Measurements from ENCODE around the gene TBC1D22B. TPM values are rescaled to one million over a fixed set of nuclear protein-coding genes. Genes with fewer than 3 reads are reported as not detected.
A peak's percentile ranks its signal among the peaks of the same experiment; 100 is the strongest.

TBC1D22B gene
- polyA plus RNA-seq, 3 donors, result 3.9 to 5.0 (median 4.9) TPM

GRCh38 chr6:37331047-37331446 is 73.5 kb downstream of the TBC1D22B start:
- 95% methylated on average over 8 of the region's 13 CpGs for WGBS (ENCODE audit: insufficient coverage)
- no peaks in the 10 kb centered on the region for H3K4me1 Mint-ChIP-seq
- intact Hi-C loops (cut with micrococcal nuclease), result no loop called here

GRCh38 chr6:37332894-37333293 is 75.3 kb downstream of the TBC1D22B start:
- no peak for DNase-seq
- no peak for TF ChIP-seq CTCF (IDR thresholded peaks at IDR 0.05)
- peaks cover 16 to 41% of the 10 kb centered on the region in 2 donors for H3K36me3 ChIP-seq (replicated peaks in 1 of 2; ENCODE audit: control insufficient read depth in 1 of 2, insufficient read depth in 2 of 2, low read length in 2 of 2)
- H3K9me3 ChIP-seq (replicated peaks in 1 of 2; ENCODE audit: control insufficient read depth in 1 of 2, insufficient read depth in 1 of 2, low read length in 2 of 2), result no peaks in the 10 kb centered on the region
- no peaks in the 10 kb centered on the region for H3K4me1 ChIP-seq (ENCODE audit: control insufficient read depth in 1 of 2, insufficient read depth in 2 of 2, low read length in 2 of 2)
- no peaks in the 10 kb centered on the region for H4K20me1 ChIP-seq (ENCODE audit: insufficient read depth, low read length)
- peaks cover 0 to 2% (median 0%) of the 10 kb centered on the region in 7 donors for H3K9me3 Mint-ChIP-seq
- H3K27ac ChIP-seq (ENCODE audit: low read depth in 1 of 2, low read length in 2 of 2), result no peak overlapping the region
- no CpG with 5 or more reads among the region's 1 CpG for WGBS (ENCODE audit: insufficient coverage)
- H3K27me3 ChIP-seq (ENCODE audit: control insufficient read depth in 2 of 2, insufficient read depth in 2 of 2, low read length in 2 of 2), result no peaks in the 10 kb centered on the region
- no peaks in the 10 kb centered on the region for H3K79me2 ChIP-seq (ENCODE audit: insufficient read depth, low read length)
- H3K9ac ChIP-seq (ENCODE audit: insufficient read depth, low read length, poor library complexity, severe bottlenecking), result no peak overlapping the region
- H3K36me3 Mint-ChIP-seq, result peaks cover 31 to 43% of the 10 kb centered on the region in 2 donors
- intact Hi-C loops (cut with micrococcal nuclease), result no loop called here
- no peak overlapping the region for H2AFZ ChIP-seq (ENCODE audit: insufficient read depth, low read depth, low read length, poor library complexity, severe bottlenecking)
- H3K27ac Mint-ChIP-seq, result peak overlapping the region in 1 of 7 donors; percentile 65
- H3K4me3 ChIP-seq (replicated peaks in 1 of 3; ENCODE audit: low read depth in 2 of 3, low read length in 3 of 3), result no peak overlapping the region
- no peaks in the 10 kb centered on the region for H3K27me3 Mint-ChIP-seq (ENCODE audit: low read depth in 3 of 3)
- H3K4me1 Mint-ChIP-seq, result no peaks in the 10 kb centered on the region
- no peak overlapping the region for H3K4me3 Mint-ChIP-seq
- H3K4me2 ChIP-seq (replicated peaks; ENCODE audit: extremely low read depth, low read length, poor library complexity, severe bottlenecking), result no peak overlapping the region

More at GRCh38 chr6:37331047-37331446, 73.5 kb downstream of the TBC1D22B start:
- Histone ChIP-seq H2AFZ (ENCODE audit: insufficient read depth, low read depth, low read length, poor library complexity, severe bottlenecking) (no peak overlapping the region), H3K4me1 (ENCODE audit: control insufficient read depth in 1 of 2, insufficient read depth in 2 of 2, low read length in 2 of 2) (no peaks in the 10 kb centered on the region), H3K27me3 (ENCODE audit: control insufficient read depth in 2 of 2, insufficient read depth in 2 of 2, low read length in 2 of 2) (no peaks in the 10 kb centered on the region), H3K27ac (ENCODE audit: low read depth in 1 of 2, low read length in 2 of 2) (no peak overlapping the region), H3K4me2 (replicated peaks; ENCODE audit: extremely low read depth, low read length, poor library complexity, severe bottlenecking) (no peak overlapping the region), H4K20me1 (ENCODE audit: insufficient read depth, low read length) (no peaks in the 10 kb centered on the region), H3K36me3 (replicated peaks in 1 of 2; ENCODE audit: control insufficient read depth in 1 of 2, insufficient read depth in 2 of 2, low read length in 2 of 2) (peaks cover 16 to 41% of the 10 kb centered on the region in 2 donors), H3K9ac (ENCODE audit: insufficient read depth, low read length, poor library complexity, severe bottlenecking) (no peak overlapping the region), H3K79me2 (ENCODE audit: insufficient read depth, low read length) (no peaks in the 10 kb centered on the region), H3K9me3 (replicated peaks in 1 of 2; ENCODE audit: control insufficient read depth in 1 of 2, insufficient read depth in 1 of 2, low read length in 2 of 2) (no peaks in the 10 kb centered on the region), H3K4me3 (replicated peaks in 1 of 3; ENCODE audit: low read depth in 2 of 3, low read length in 3 of 3) (no peak overlapping the region)
- DNase-seq, result no peak
- Mint-ChIP-seq H3K27ac (no peak overlapping the region), H3K4me3 (no peak overlapping the region), H3K27me3 (ENCODE audit: low read depth in 3 of 3) (no peaks in the 10 kb centered on the region), H3K9me3 (peaks cover 0 to 2% (median 0%) of the 10 kb centered on the region in 7 donors), H3K36me3 (peaks cover 36 to 49% of the 10 kb centered on the region in 2 donors)
- no peak for TF ChIP-seq CTCF (IDR thresholded peaks at IDR 0.05)
